Thyroid gland (tissue), 4 donors: ENCODE results near the gene INPP4B. TPM values are rescaled to one million over a fixed set of nuclear protein-coding genes. Genes with fewer than 3 reads are reported as not detected.

Source experiments
- DNase-seq, 2 donors: peaks; one replicate each; pipeline ENCODE4 v3.0.0-alpha.2; 2019
- H3K27ac ChIP-seq, 3 donors: fragments of 200-600 bp; sonication (generic); 1 replicate in 2 of 3; 2 replicates in 1 of 3; pipeline ENCODE4 v1.5.1; 2016 to 2019; ENCODE audit warnings: mild to moderate bottlenecking in 1 of 3, moderate library complexity in 1 of 3
- H3K27me3 ChIP-seq: fragments of 200-600 bp; sonication (generic); one replicate; pipeline ENCODE4 v1.5.1; 2019
- H3K36me3 ChIP-seq, 2 donors: fragments of 200-600 bp; sonication (generic); one replicate each; pipeline ENCODE4 v1.5.1; 2016 to 2019
- H3K4me1 ChIP-seq, 2 donors: fragments of 200-600 bp; sonication (generic); one replicate each; pipeline ENCODE4 v1.5.1; 2017 to 2019
- H3K4me3 ChIP-seq, 3 donors: fragments of 200-600 bp; sonication (generic); replicated peaks in 1 of 3; 1 replicate in 2 of 3; 2 replicates in 1 of 3; pipeline ENCODE4 v1.5.1; 2016; ENCODE audit warnings: mild to moderate bottlenecking in 1 of 3
- H3K9me3 ChIP-seq: fragments of 200-600 bp; sonication (generic); one replicate; pipeline ENCODE4 v1.5.1; 2017
- POLR2A ChIP-seq, 2 donors: fragments of 450-650 bp; IDR thresholded peaks; one replicate each; pipeline ENCODE4 v1.6.1; 2017; ENCODE audit warnings: antibody characterized with exemption in 2 of 2, mild to moderate bottlenecking in 2 of 2, moderate library complexity in 1 of 2
- WGBS, 2 donors: methylation state at CpG; one replicate each; pipeline ENCODE4 v1.1.5; 2017; 5-methylcytosine and 5-hydroxymethylcytosine counted together
- intact Hi-C: fragments of 100-400 bp; cut with DNase I; formaldehyde crosslinking; loops from one replicate; pipeline ENCODE4 v1.15.1; 2023
- total RNA-seq, 4 donors: library from RNA; depleted of rRNA; stranded (reverse); fragments of >200 nt; gene quantifications; one replicate each; pipeline ENCODE4 v1.2.3, GENCODE V29; 2016
- TF ChIP-seq, protein P1 (sequence below), 6 experiments: fragments of 200-600 bp in 3 of 6; fragments of 450-650 bp in 3 of 6; sonication (generic) in 3 of 6; IDR thresholded peaks; one replicate each; pipeline ENCODE4 v1.5.1; 2016 to 2019; ENCODE audit warnings: antibody characterized with exemption in 6 of 6, mild to moderate bottlenecking in 2 of 6, inconsistent platforms in 1 of 6, moderate library complexity in 1 of 6

Gene INPP4B
- total RNA-seq, 4 donors from 2014 or later, result 8.0 to 22.1 (median 12.0) TPM

DNA sequence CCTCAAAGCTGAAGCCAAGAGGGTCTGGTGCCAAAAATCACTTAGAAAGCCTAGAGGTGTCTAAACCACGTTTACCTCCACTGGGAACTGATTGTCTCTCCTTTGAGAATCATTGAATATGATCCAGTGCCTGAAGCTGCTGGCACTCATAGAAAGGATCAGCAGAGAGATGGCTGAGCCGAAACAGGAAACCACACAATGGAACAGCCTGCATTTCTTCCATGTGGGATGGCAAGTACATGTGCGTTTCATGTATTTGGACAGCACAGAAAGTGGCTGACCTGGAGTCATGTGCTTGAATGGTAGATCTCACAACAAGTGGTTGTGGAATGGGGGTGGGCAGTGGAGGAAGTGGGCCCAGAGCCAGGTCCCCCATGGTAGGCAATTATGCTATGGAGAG is 533.7 kb downstream of the INPP4B start:
- no peak overlapping the region for H3K27ac ChIP-seq
- WGBS, 2 donors, result 82 to 90% methylated on average over 3 of the region's 3 CpGs
- no peak for DNase-seq
- no peak overlapping the region for H3K4me3 ChIP-seq
- no peaks in the 10 kb centered on the region for H3K27me3 ChIP-seq
- intact Hi-C loops, result no loop called here
- no peaks in the 10 kb centered on the region for H3K9me3 ChIP-seq
- TF ChIP-seq, protein P1, sequence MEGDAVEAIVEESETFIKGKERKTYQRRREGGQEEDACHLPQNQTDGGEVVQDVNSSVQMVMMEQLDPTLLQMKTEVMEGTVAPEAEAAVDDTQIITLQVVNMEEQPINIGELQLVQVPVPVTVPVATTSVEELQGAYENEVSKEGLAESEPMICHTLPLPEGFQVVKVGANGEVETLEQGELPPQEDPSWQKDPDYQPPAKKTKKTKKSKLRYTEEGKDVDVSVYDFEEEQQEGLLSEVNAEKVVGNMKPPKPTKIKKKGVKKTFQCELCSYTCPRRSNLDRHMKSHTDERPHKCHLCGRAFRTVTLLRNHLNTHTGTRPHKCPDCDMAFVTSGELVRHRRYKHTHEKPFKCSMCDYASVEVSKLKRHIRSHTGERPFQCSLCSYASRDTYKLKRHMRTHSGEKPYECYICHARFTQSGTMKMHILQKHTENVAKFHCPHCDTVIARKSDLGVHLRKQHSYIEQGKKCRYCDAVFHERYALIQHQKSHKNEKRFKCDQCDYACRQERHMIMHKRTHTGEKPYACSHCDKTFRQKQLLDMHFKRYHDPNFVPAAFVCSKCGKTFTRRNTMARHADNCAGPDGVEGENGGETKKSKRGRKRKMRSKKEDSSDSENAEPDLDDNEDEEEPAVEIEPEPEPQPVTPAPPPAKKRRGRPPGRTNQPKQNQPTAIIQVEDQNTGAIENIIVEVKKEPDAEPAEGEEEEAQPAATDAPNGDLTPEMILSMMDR (IDR thresholded peaks at IDR 0.05), result no peak
- TF ChIP-seq POLR2A (IDR thresholded peaks at IDR 0.05), result no peak
- H3K4me1 ChIP-seq, result no peaks in the 10 kb centered on the region
- H3K36me3 ChIP-seq, result no peaks in the 10 kb centered on the region

DNA sequence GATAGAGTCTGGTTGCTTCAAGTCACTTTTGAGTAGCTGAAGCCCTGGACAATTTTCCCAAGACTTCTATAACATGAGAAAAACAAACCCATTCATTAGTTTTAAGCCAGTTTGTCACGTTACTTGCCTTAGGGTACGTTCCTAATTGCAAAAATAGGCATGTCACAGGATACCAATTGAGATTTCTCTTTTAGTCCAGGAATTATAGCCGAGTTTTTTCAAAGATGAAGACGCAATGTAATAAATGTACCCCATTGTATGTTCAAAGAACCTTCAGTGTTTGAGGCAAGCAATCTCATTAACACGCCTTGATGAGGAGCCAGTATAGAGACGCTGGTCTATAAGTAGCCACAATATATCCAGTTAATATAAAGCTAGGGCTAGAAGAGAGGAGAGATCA is 534.2 kb downstream of the INPP4B start:
- no peaks in the 10 kb centered on the region for H3K27me3 ChIP-seq
- no peak for DNase-seq
- no peak overlapping the region for H3K27ac ChIP-seq
- intact Hi-C loops, result no loop called here
- no peak overlapping the region for H3K4me3 ChIP-seq
- no peaks in the 10 kb centered on the region for H3K9me3 ChIP-seq
- TF ChIP-seq, protein P1 (IDR thresholded peaks at IDR 0.05), result no peak
- no peak for TF ChIP-seq POLR2A (IDR thresholded peaks at IDR 0.05)
- H3K36me3 ChIP-seq, result no peaks in the 10 kb centered on the region
- WGBS, 2 donors, result 79 to 96% methylated on average over 6 of the region's 6 CpGs
- H3K4me1 ChIP-seq, result no peaks in the 10 kb centered on the region

DNA sequence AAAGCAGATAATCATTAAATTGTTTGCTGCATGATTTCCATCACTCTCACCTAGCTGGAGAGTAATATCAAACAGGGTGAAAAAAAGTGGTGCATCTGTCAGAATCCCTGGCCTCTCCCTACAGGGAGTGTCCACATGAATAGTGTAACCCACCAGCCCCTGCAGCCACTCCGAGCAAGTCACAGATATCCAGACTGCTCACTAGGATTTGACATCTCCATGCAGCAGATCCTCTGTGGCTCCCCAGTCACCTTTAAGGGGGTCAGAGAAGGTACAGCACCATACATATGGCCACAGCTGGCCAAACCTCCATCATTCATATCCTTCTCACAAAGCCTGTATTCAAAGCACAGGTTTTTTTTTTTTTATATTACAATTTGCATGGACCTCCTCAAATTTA is 536.3 kb downstream of the INPP4B start:
- no peak overlapping the region for H3K27ac ChIP-seq
- intact Hi-C loops, result no loop called here
- H3K4me3 ChIP-seq, result no peak overlapping the region
- 100% methylated on average over 1 of the region's 1 CpG for WGBS, 2 donors
- no peaks in the 10 kb centered on the region for H3K36me3 ChIP-seq
- no peak for DNase-seq
- TF ChIP-seq, protein P1 (IDR thresholded peaks at IDR 0.05), result no peak
- no peak for TF ChIP-seq POLR2A (IDR thresholded peaks at IDR 0.05)
- H3K4me1 ChIP-seq, result no peaks in the 10 kb centered on the region
- no peaks in the 10 kb centered on the region for H3K27me3 ChIP-seq
- no peaks in the 10 kb centered on the region for H3K9me3 ChIP-seq

- WGBS, 2 donors, result 73 to 81% methylated on average over 2 of the region's 2 CpGs
- TF ChIP-seq POLR2A (IDR thresholded peaks at IDR 0.05), result no peak
- TF ChIP-seq, protein P1 (IDR thresholded peaks at IDR 0.05), result no peak
Measured at GRCh38 chr4:142307857-142308256, 538.2 kb downstream of the INPP4B start.

DNA sequence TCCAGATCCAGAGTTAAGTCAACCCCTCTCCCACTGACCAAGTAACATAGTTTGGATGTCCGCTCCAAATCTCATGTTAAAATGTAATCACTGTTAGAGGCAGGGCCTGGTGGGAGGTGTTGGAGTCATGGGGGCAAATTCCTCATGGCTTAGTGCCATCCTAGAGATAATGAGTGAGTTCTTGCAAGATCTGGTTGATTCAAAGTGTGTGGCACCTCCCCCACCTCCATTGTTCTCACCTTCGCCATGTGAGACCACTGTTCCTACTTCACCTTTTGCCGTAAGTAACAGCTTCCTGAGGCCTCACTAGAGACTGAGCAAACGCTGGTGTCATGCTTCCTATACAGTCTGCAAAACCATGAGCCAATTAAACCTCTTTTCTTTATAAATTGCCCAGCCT is 548.8 kb downstream of the INPP4B start:
- no peaks in the 10 kb centered on the region for H3K36me3 ChIP-seq
- intact Hi-C loops, result no loop called here
- 88 to 89% methylated on average over 4 of the region's 4 CpGs for WGBS, 2 donors

More at GRCh38 chr4:142307857-142308256, 538.2 kb downstream of the INPP4B start:
- Histone ChIP-seq H3K4me3 (no peak overlapping the region), H3K9me3 (no peaks in the 10 kb centered on the region), H3K27ac (no peak overlapping the region), H3K4me1 (no peaks in the 10 kb centered on the region), H3K36me3 (no peaks in the 10 kb centered on the region), H3K27me3 (no peaks in the 10 kb centered on the region)
- DNase-seq, result no peak
- intact Hi-C loops, result no loop called here

More for the DNA sequence above, 548.8 kb downstream of the INPP4B start:
- H3K4me1 ChIP-seq, result no peaks in the 10 kb centered on the region
- no peak for DNase-seq
- TF ChIP-seq POLR2A (IDR thresholded peaks at IDR 0.05), result no peak
- TF ChIP-seq, protein P1 (IDR thresholded peaks at IDR 0.05), result no peak
- no peak overlapping the region for H3K27ac ChIP-seq
- no peaks in the 10 kb centered on the region for H3K9me3 ChIP-seq
- H3K27me3 ChIP-seq, result no peaks in the 10 kb centered on the region
- H3K4me3 ChIP-seq, result no peak overlapping the region
